ENCODE measurements around the gene CROT. TPM values are rescaled to one million over a fixed set of nuclear protein-coding genes. Genes with fewer than 3 reads are reported as not detected.

Gene CROT
- total RNA-seq, 2 experiments from 2014 or later, result 10.2 to 12.5 TPM

- ChIA-PET CTCF (no interaction called here), POLR2A (no interaction called here)
- ATAC-seq (no peak), DNase-seq (no peak)
- Mint-ChIP-seq H3K27ac (no peak overlapping the region), H3K36me3 (ENCODE audit: low read depth) (peaks cover 25% of the 10 kb centered on the region), H3K27me3 (ENCODE audit: low read depth) (no peaks in the 10 kb centered on the region), H3K4me3 (no peak overlapping the region), H3K9me3 (ENCODE audit: insufficient read depth) (no peaks in the 10 kb centered on the region), H3K4me1 (ENCODE audit: low read depth) (no peaks in the 10 kb centered on the region)
Observed at GRCh38 chr7:87380905-87381304, 35.4 kb downstream of the CROT start.

GRCh38 chr7:87391020-87391701, 45.7 kb downstream of the CROT start:
- CTCF ChIA-PET, result interaction anchor here (1.2 kb wide), 1 partner anchor 41 kb away, joined by 3 read pairs; no protein-coding TSS in a partner anchor
- DNase-seq (no peak), ATAC-seq (no peak)
- no peak overlapping the region for H3K27ac Mint-ChIP-seq
- H3K9me3 Mint-ChIP-seq (ENCODE audit: insufficient read depth), result no peaks in the 10 kb centered on the region
- POLR2A ChIA-PET, result no interaction called here
- peaks cover 15% of the 10 kb centered on the region for H3K4me1 Mint-ChIP-seq (ENCODE audit: low read depth)
- no peak overlapping the region for H3K4me3 Mint-ChIP-seq
- H3K36me3 Mint-ChIP-seq (ENCODE audit: low read depth), result peaks cover 51% of the 10 kb centered on the region
- no peaks in the 10 kb centered on the region for H3K27me3 Mint-ChIP-seq (ENCODE audit: low read depth)

- no peaks in the 10 kb centered on the region for H3K9me3 Mint-ChIP-seq (ENCODE audit: insufficient read depth)
- H3K4me1 Mint-ChIP-seq (ENCODE audit: low read depth), result peaks cover 15% of the 10 kb centered on the region
- DNase-seq (no peak), ATAC-seq (no peak)
- H3K4me3 Mint-ChIP-seq, result no peak overlapping the region
- ChIA-PET POLR2A (no interaction called here), CTCF (interaction anchor here (1.3 kb wide), 1 partner anchor 16 kb away, joined by 3 read pairs; no protein-coding TSS in a partner anchor)
- H3K27me3 Mint-ChIP-seq (ENCODE audit: low read depth), result no peaks in the 10 kb centered on the region
- peaks cover 26% of the 10 kb centered on the region for H3K36me3 Mint-ChIP-seq (ENCODE audit: low read depth)
- H3K27ac Mint-ChIP-seq, result no peak overlapping the region
Observed at GRCh38 chr7:87395442-87396020, 50.1 kb downstream of the CROT start.

GRCh38 chr7:87398446-87398845, 53.0 kb downstream of the CROT start:
- H3K27me3 Mint-ChIP-seq (ENCODE audit: low read depth), result no peaks in the 10 kb centered on the region
- ATAC-seq (no peak), DNase-seq (no peak)
- H3K4me1 Mint-ChIP-seq (ENCODE audit: low read depth), result no peaks in the 10 kb centered on the region
- H3K4me3 Mint-ChIP-seq, result no peak overlapping the region
- POLR2A ChIA-PET, result no interaction called here
- H3K27ac Mint-ChIP-seq, result no peak overlapping the region
- CTCF ChIA-PET, result interaction anchor here (2.0 kb wide), 1 partner anchor 18 kb away, joined by 13 read pairs; no protein-coding TSS in a partner anchor
- no peaks in the 10 kb centered on the region for H3K9me3 Mint-ChIP-seq (ENCODE audit: insufficient read depth)
- H3K36me3 Mint-ChIP-seq (ENCODE audit: low read depth), result peaks cover 17% of the 10 kb centered on the region

GRCh38 chr7:87404674-87405073, 59.2 kb downstream of the CROT start:
- H3K27me3 Mint-ChIP-seq (ENCODE audit: low read depth), result peaks cover 10% of the 10 kb centered on the region
- POLR2A ChIA-PET, result no interaction called here
- H3K9me3 Mint-ChIP-seq (ENCODE audit: insufficient read depth), result no peaks in the 10 kb centered on the region
- H3K36me3 Mint-ChIP-seq (ENCODE audit: low read depth), result no peaks in the 10 kb centered on the region
- DNase-seq, result no peak
- CTCF ChIA-PET, result interaction anchor here (1.2 to 5.7 kb wide), 2 partner anchors 11 to 12 kb away, joined by 3 to 32 read pairs; no protein-coding TSS in a partner anchor
- ATAC-seq, result no peak
- no peak overlapping the region for H3K4me3 Mint-ChIP-seq
- no peak overlapping the region for H3K27ac Mint-ChIP-seq
- no peaks in the 10 kb centered on the region for H3K4me1 Mint-ChIP-seq (ENCODE audit: low read depth)

GRCh38 chr7:87411186-87411585, 65.7 kb downstream of the CROT start:
- no peak for DNase-seq
- H3K4me1 Mint-ChIP-seq (ENCODE audit: low read depth), result no peaks in the 10 kb centered on the region
- no peak overlapping the region for H3K4me3 Mint-ChIP-seq
- H3K27ac Mint-ChIP-seq, result no peak overlapping the region
- ChIA-PET CTCF (interaction anchor here (1.4 to 2.1 kb wide), 2 partner anchors 16 to 99 kb away, joined by 3 to 6 read pairs; no protein-coding TSS in a partner anchor), POLR2A (no interaction called here)
- peaks cover 10% of the 10 kb centered on the region for H3K27me3 Mint-ChIP-seq (ENCODE audit: low read depth)
- H3K9me3 Mint-ChIP-seq (ENCODE audit: insufficient read depth), result no peaks in the 10 kb centered on the region
- H3K36me3 Mint-ChIP-seq (ENCODE audit: low read depth), result no peaks in the 10 kb centered on the region
- no peak for ATAC-seq

GRCh38 chr7:87413029-87413428, 67.6 kb downstream of the CROT start:
- ChIA-PET POLR2A (interaction anchor here (0.9 kb wide), 1 partner anchor 261 kb away, joined by 3 read pairs; the partner anchor contains the start of gene DMTF1), CTCF (interaction anchor here (1.0 to 4.8 kb wide), 2 partner anchors 101 to 104 kb away, joined by 3 to 70 read pairs; no protein-coding TSS in a partner anchor)
- no peaks in the 10 kb centered on the region for H3K36me3 Mint-ChIP-seq (ENCODE audit: low read depth)
- ATAC-seq (no peak), DNase-seq (no peak)
- no peak overlapping the region for H3K27ac Mint-ChIP-seq
- no peaks in the 10 kb centered on the region for H3K4me1 Mint-ChIP-seq (ENCODE audit: low read depth)
- H3K9me3 Mint-ChIP-seq (ENCODE audit: insufficient read depth), result no peaks in the 10 kb centered on the region
- H3K27me3 Mint-ChIP-seq (ENCODE audit: low read depth), result peaks cover 4% of the 10 kb centered on the region
- H3K4me3 Mint-ChIP-seq, result no peak overlapping the region

- H3K4me1 Mint-ChIP-seq (ENCODE audit: low read depth), result no peaks in the 10 kb centered on the region
- DNase-seq (no peak), ATAC-seq (no peak)
- H3K9me3 Mint-ChIP-seq (ENCODE audit: insufficient read depth), result no peaks in the 10 kb centered on the region
- H3K36me3 Mint-ChIP-seq (ENCODE audit: low read depth), result no peaks in the 10 kb centered on the region
- peaks cover 5% of the 10 kb centered on the region for H3K27me3 Mint-ChIP-seq (ENCODE audit: low read depth)
- CTCF ChIA-PET, result interaction anchor here (1.0 to 5.7 kb wide), 3 partner anchors 88 to 102 kb away, joined by 3 to 70 read pairs (median 66); no protein-coding TSS in a partner anchor
- POLR2A ChIA-PET, result interaction anchor here (0.9 to 1.2 kb wide), 2 partner anchors 10 to 262 kb away, joined by 3 read pairs; partner anchors contain the start of gene DMTF1
- H3K27ac Mint-ChIP-seq, result no peak overlapping the region
- H3K4me3 Mint-ChIP-seq, result no peak overlapping the region
Observed at GRCh38 chr7:87413951-87414793, 68.7 kb downstream of the CROT start.

GRCh38 chr7:87414794-87415188, 69.3 kb downstream of the CROT start:
- peaks cover 5% of the 10 kb centered on the region for H3K27me3 Mint-ChIP-seq (ENCODE audit: low read depth)
- H3K9me3 Mint-ChIP-seq (ENCODE audit: insufficient read depth), result no peaks in the 10 kb centered on the region
- POLR2A ChIA-PET, result interaction anchor here (1.2 kb wide), 1 partner anchor 10 kb away, joined by 3 read pairs; no protein-coding TSS in a partner anchor
- no peak for DNase-seq
- no peaks in the 10 kb centered on the region for H3K36me3 Mint-ChIP-seq (ENCODE audit: low read depth)
- H3K4me1 Mint-ChIP-seq (ENCODE audit: low read depth), result no peaks in the 10 kb centered on the region
- no peak overlapping the region for H3K4me3 Mint-ChIP-seq
- no peak for ATAC-seq
- H3K27ac Mint-ChIP-seq, result no peak overlapping the region
- CTCF ChIA-PET, result interaction anchor here (1.3 to 5.7 kb wide), 5 partner anchors 35 to 472 kb away, joined by 5 to 70 read pairs (median 10); partner anchors contain the start of gene CROT

GRCh38 chr7:87416682-87417587, 71.5 kb downstream of the CROT start:
- Mint-ChIP-seq H3K36me3 (ENCODE audit: low read depth) (no peaks in the 10 kb centered on the region), H3K4me3 (no peak overlapping the region), H3K4me1 (ENCODE audit: low read depth) (no peaks in the 10 kb centered on the region), H3K27me3 (ENCODE audit: low read depth) (peaks cover 3% of the 10 kb centered on the region), H3K27ac (no peak overlapping the region), H3K9me3 (ENCODE audit: insufficient read depth) (no peaks in the 10 kb centered on the region)
- POLR2A ChIA-PET, result no interaction called here
- ATAC-seq (peak; percentile 63), DNase-seq (peak; percentile 79)
- CTCF ChIA-PET, result interaction anchor here (0.6 to 5.7 kb wide), 24 partner anchors 11 to 490 kb away, joined by 3 to 70 read pairs (median 4); partner anchors contain the start of gene CROT

- DNase-seq (no peak), ATAC-seq (no peak)
- H3K27ac Mint-ChIP-seq, result no peak overlapping the region
- H3K4me3 Mint-ChIP-seq, result no peak overlapping the region
- peaks cover 14% of the 10 kb centered on the region for H3K27me3 Mint-ChIP-seq (ENCODE audit: low read depth)
- H3K9me3 Mint-ChIP-seq (ENCODE audit: insufficient read depth), result no peaks in the 10 kb centered on the region
- H3K4me1 Mint-ChIP-seq (ENCODE audit: low read depth), result no peaks in the 10 kb centered on the region
- no peaks in the 10 kb centered on the region for H3K36me3 Mint-ChIP-seq (ENCODE audit: low read depth)
- ChIA-PET POLR2A (interaction anchor here (1.5 kb wide), 1 partner anchor 108 kb away, joined by 3 read pairs; no protein-coding TSS in a partner anchor), CTCF (interaction anchor here (1.4 kb wide), 1 partner anchor 108 kb away, joined by 3 read pairs; no protein-coding TSS in a partner anchor)
Observed at GRCh38 chr7:87420173-87420572, 74.7 kb downstream of the CROT start.

Measured in activated CD8-positive, alpha-beta T cell treated with anti-CD3 and anti-CD28 coated beads, Interleukin-2, amount 10 ng/mL, durations not matched to agents 7 days and 5 days (primary cell).